Upper lobe of left lung (tissue), 4 donors: ENCODE measurements around the gene RASSF9.

Experiments
- CTCF ChIP-seq, 6 experiments: fragments of 450-650 bp in 4 of 6; fragments of 200-600 bp in 2 of 6; sonication (generic) in 2 of 6; IDR thresholded peaks; one replicate each; pipeline ENCODE4 v1.5.1; 2016 to 2019; ENCODE audit warnings: antibody characterized with exemption in 6 of 6
- POLR2A ChIP-seq, 4 donors: fragments of 450-650 bp; IDR thresholded peaks; one replicate each; pipeline ENCODE4 v1.5.1; 2016 to 2017; ENCODE audit warnings: antibody characterized with exemption in 4 of 4, mild to moderate bottlenecking in 2 of 4
- POLR2AphosphoS5 ChIP-seq, 2 donors: sonication (generic); formaldehyde crosslinking; IDR thresholded peaks; one replicate each; pipeline ENCODE4 v1.5.1; 2017; ENCODE audit warnings: antibody characterized with exemption in 2 of 2

- no peak for TF ChIP-seq CTCF (IDR thresholded peaks at IDR 0.05)
- TF ChIP-seq POLR2AphosphoS5 (IDR thresholded peaks at IDR 0.05): no peak
- TF ChIP-seq POLR2A (IDR thresholded peaks at IDR 0.05): no peak
These were observed 32.3 kb downstream of the RASSF9 start for GRCh38 chr12:85803923-85804322.
